T follicular helper cell (primary cell): Measurements from ENCODE around the gene ZFP14.
"Not testable (repeated sequence)": the region's sequence is repeated elsewhere in the genome, so short reads cannot be mapped to it uniquely, and the experiment has no call there.

Experiments used
- DNase-seq: peaks from one replicate; pipeline ENCODE4 v3.0.0-alpha.2; 2020; ENCODE audit warnings: low read depth

ZFP14 gene

GRCh38 chr19:36330216-36330615 is 48.8 kb downstream of the ZFP14 start:
- DNase-seq: no peak

- not testable (repeated sequence) for DNase-seq
Measured at GRCh38 chr19:36329534-36329933, 49.5 kb downstream of the ZFP14 start.

GRCh38 chr19:36326649-36327048 is 52.4 kb downstream of the ZFP14 start:
- DNase-seq: not testable (repeated sequence)

GRCh38 chr19:36315164-36315563 is 63.8 kb downstream of the ZFP14 start:
- not testable (repeated sequence) for DNase-seq

GRCh38 chr19:36314053-36314452 is 64.9 kb downstream of the ZFP14 start:
- DNase-seq: not testable (repeated sequence)

- not testable (repeated sequence) for DNase-seq
Measured at GRCh38 chr19:36311098-36311760, 67.8 kb downstream of the ZFP14 start.

GRCh38 chr19:36310416-36310990 is 68.5 kb downstream of the ZFP14 start:
- DNase-seq: not testable (repeated sequence)

GRCh38 chr19:36309759-36310158 is 69.2 kb downstream of the ZFP14 start:
- DNase-seq: not testable (repeated sequence)

GRCh38 chr19:36309309-36309708 is 69.7 kb downstream of the ZFP14 start:
- not testable (repeated sequence) for DNase-seq

- not testable (repeated sequence) for DNase-seq
Measured at GRCh38 chr19:36292317-36292716, 86.7 kb downstream of the ZFP14 start.
